Measurements from ENCODE around the gene DLL3. TPM values are rescaled to one million over a fixed set of nuclear protein-coding genes. Genes with fewer than 3 reads are reported as not detected.

DLL3 gene
- 0.15 and 0.65 TPM in 2 replicates for total RNA-seq

GRCh38 chr19:39498798-39499642 is at the start of gene DLL3:
DLL3 (plus strand) TSS chr19:39498947; CDS start chr19:39498975, 28 bp downstream.

GRCh38 chr19:39480337-39481228 is 18.2 kb upstream of the DLL3 start, which contains the start of gene TIMM50:
TIMM50 (plus strand) TSS chr19:39480838; CDS start chr19:39480854, 16 bp downstream.

GRCh38 chr19:39514840-39515550 is 16.2 kb downstream of the DLL3 start, which contains the start of gene SELENOV:
SELENOV (plus strand) TSS chr19:39515139; CDS start chr19:39515213, 74 bp downstream.

GRCh38 chr19:39532233-39533002 is 33.7 kb downstream of the DLL3 start, which contains the start of gene EID2B:
EID2B (minus strand) TSS chr19:39532852; CDS start chr19:39532802, 50 bp downstream.

GRCh38 chr19:39539518-39540332 is 41.0 kb downstream of the DLL3 start, which contains the start of gene EID2:
EID2 (minus strand) TSS chr19:39540161; CDS start chr19:39540079, 82 bp downstream.

Other genes with a start within 250 kb of the DLL3 start
- gene IFNL2, start 230.6 kb upstream of the DLL3 start, total RNA-seq, result not detected in 2 replicates
- not detected in 2 replicates for gene IFNL1, start 202.5 kb upstream of the DLL3 start, total RNA-seq
- gene LRFN1, start 178.1 kb upstream of the DLL3 start, total RNA-seq, result under 0.01 and 0.15 TPM in 2 replicates
- gene GMFG, start 162.9 kb upstream of the DLL3 start, total RNA-seq, result 16.3 and 45.5 TPM in 2 replicates
- 19.8 and 23.7 TPM in 2 replicates for gene SAMD4B, start 156.5 kb upstream of the DLL3 start, total RNA-seq
- 30.2 and 40.1 TPM in 2 replicates for gene PAF1, start 107.8 kb upstream of the DLL3 start, total RNA-seq
- gene MED29, start 107.6 kb upstream of the DLL3 start, total RNA-seq, result 11.7 and 13.2 TPM in 2 replicates
- gene ZFP36, start 92.1 kb upstream of the DLL3 start, total RNA-seq, result 0.32 TPM in 1 of 2 replicates, not detected in the other
- gene PLEKHG2, start 86.3 kb upstream of the DLL3 start, total RNA-seq, result 8.4 and 12.7 TPM in 2 replicates
- gene RPS16, start 63.0 kb upstream of the DLL3 start, total RNA-seq, result 92.9 and 226 TPM in 2 replicates
- gene SUPT5H, start 53.4 kb upstream of the DLL3 start, total RNA-seq, result 51.3 and 69.6 TPM in 2 replicates
- gene TIMM50, start 18.1 kb upstream of the DLL3 start, total RNA-seq, result 73.7 and 97.6 TPM in 2 replicates
- not detected in 2 replicates for gene SELENOV, start 16.2 kb downstream of the DLL3 start, total RNA-seq
- 2.3 and 4.4 TPM in 2 replicates for gene EID2B, start 33.9 kb downstream of the DLL3 start, total RNA-seq
- gene EID2, start 41.2 kb downstream of the DLL3 start, total RNA-seq, result 13.3 and 25.8 TPM in 2 replicates
- gene LGALS13, start 103.6 kb downstream of the DLL3 start, total RNA-seq, result not detected in 2 replicates
- not detected in 2 replicates for gene LGALS16, start 157.0 kb downstream of the DLL3 start, total RNA-seq
- not detected in 2 replicates for gene LGALS14, start 205.5 kb downstream of the DLL3 start, total RNA-seq
- not detected in 2 replicates for gene CLC, start 239.1 kb downstream of the DLL3 start, total RNA-seq